HG03432 (cell line): ENCODE data around the gene HFE.
"Not testable (repeated sequence)": the region's sequence is repeated elsewhere in the genome, so short reads cannot be mapped to it uniquely, and the experiment has no call there.

ENCODE experiments used
- ATAC-seq: cut with Tn5 transposase; IDR thresholded peaks from one replicate; pipeline ENCODE4 v1.9.1; 2021; ENCODE audit warnings: mild to moderate bottlenecking, moderate library complexity; ENCODE audit not compliant: unreplicated experiment

Gene HFE, protein sequence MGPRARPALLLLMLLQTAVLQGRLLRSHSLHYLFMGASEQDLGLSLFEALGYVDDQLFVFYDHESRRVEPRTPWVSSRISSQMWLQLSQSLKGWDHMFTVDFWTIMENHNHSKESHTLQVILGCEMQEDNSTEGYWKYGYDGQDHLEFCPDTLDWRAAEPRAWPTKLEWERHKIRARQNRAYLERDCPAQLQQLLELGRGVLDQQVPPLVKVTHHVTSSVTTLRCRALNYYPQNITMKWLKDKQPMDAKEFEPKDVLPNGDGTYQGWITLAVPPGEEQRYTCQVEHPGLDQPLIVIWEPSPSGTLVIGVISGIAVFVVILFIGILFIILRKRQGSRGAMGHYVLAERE

DNA sequence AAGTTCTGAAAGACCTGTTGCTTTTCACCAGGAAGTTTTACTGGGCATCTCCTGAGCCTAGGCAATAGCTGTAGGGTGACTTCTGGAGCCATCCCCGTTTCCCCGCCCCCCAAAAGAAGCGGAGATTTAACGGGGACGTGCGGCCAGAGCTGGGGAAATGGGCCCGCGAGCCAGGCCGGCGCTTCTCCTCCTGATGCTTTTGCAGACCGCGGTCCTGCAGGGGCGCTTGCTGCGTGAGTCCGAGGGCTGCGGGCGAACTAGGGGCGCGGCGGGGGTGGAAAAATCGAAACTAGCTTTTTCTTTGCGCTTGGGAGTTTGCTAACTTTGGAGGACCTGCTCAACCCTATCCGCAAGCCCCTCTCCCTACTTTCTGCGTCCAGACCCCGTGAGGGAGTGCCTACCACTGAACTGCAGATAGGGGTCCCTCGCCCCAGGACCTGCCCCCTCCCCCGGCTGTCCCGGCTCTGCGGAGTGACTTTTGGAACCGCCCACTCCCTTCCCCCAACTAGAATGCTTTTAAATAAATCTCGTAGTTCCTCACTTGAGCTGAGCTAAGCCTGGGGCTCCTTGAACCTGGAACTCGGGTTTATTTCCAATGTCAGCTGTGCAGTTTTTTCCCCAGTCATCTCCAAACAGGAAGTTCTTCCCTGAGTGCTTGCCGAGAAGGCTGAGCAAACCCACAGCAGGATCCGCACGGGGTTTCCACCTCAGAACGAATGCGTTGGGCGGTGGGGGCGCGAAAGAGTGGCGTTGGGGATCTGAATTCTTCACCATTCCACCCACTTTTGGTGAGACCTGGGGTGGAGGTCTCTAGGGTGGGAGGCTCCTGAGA lies at the start of gene HFE:
Gene HFE, plus strand, starts transcription at position 146 of the 832 bp plus-strand sequence. Its CDS starts 12 bp downstream, at position 158.
- ATAC-seq = peak; percentile 43

DNA sequence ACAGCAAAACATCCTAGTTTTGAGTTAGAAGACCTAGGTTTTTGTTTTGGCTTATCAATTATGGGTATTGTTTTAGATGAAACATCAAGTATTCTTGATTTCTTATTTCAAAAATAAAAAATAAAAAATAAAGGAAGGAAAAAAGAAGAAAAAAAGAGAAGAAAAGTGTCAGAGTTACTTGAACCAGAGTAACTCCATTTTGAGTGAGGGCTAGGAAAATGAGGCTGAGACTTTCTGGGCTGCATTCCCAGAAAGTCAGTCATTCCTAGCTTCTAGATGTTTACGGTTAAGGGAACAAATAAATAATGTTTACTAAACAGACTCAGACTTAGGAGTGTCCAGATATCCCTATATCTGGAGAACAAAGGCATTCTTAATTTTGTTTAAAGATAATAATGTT lies 45.3 kb upstream of the HFE start:
- no peak for ATAC-seq

DNA sequence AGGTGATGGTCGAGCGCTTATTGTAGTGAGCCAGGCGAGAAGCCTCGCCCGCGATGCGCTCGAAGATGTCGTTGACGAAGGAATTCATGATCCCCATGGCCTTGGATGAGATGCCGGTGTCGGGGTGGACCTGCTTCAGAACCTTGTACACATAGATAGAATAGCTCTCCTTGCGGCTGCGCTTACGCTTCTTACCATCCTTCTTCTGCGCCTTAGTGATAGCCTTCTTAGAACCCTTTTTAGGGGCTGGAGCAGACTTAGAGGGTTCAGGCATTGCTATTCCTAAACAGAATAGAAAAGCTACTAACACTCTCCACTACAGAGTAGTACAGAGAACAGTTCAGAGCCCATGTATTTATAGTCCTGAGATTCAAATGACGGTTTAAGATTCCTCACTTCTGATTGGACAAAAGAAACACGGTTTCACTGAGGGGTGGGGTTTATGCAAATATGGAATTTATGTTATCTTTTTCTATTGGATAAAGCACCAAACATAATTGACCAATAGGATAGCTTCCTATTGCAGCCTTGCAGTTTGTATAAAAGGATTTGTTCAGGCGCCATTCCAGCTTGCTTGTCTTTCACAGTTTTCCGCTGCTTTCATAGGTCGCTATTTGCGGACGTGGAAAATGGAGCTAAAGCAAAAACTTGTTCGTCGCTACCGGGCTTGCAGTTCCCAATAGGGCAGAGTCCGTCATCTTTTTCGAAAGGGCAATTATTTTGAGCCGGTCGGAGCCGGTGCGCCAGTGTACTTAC lies 43.7 kb upstream of the HFE start:
- peak; percentile 67 for ATAC-seq

DNA sequence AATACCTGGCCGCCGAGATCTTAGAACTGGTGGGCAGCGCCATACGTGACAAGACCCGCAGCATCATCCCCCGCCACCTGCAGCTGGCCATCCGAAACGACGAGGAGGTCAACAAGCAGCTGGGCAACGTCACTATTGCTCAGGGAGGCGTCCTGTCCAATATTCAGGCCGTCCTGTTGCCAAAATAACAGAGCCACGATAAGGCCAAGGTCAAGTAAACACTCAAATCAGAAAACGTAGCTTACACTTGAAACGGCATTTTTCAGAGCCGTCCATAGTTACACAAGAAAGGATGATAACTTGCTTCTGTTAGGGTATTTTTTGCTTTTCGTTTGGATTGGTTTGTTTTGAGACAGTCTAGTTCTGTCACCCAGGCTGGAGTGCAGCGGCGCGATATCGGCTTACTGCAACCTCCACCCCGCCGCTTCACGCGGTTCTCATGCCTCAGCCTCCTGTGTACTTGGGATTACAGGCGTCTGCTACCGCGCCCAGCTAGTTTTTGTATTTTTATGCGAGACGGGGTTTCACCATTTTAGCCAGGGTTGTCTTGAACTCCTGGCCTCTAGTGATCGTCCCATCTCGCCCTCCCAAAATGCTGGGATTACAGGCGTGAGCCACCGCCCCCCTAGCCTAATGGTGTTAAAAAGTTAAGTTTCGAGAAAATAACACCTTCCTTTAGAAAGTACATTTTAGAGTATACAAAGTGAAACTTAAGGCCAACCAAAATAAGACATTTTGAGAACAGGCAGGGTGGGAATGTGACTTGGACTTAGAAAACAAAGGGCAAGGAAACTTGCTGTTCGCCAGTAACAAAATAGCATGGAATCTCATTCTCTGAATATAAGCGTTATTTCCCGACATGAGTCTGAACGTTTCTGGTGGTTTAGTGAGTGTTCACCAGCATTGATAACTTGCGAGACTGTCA lies 42.8 kb upstream of the HFE start:
- peak; percentile 28 for ATAC-seq

DNA sequence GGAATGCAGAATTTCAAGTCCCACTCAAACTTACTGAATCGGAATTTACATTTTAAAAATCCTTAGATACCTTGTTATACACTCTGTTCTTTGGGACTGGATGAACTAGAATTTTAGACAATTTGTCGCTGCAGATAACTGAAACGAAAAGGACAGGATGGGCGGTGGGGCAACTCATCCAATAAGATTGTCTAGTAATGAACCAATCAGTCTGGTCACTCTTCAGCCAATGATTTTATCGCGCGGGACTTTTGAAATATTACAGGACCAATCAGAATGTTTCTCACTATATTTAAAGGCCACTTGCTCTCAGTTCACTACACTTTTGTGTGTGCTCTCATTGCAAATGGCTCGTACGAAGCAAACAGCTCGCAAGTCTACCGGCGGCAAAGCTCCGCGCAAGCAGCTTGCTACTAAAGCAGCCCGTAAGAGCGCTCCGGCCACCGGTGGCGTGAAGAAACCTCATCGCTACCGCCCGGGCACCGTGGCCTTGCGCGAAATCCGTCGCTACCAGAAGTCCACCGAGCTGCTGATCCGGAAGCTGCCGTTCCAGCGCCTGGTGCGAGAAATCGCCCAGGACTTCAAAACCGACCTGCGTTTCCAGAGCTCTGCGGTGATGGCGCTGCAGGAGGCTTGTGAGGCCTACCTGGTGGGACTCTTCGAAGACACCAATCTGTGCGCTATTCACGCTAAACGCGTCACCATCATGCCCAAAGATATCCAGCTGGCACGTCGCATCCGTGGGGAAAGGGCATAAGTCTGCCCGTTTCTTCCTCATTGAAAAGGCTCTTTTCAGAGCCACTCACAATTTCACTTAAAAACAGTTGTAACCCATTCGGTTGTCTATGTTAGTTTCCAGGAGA lies 41.9 kb upstream of the HFE start:
- peak; percentile 45 for ATAC-seq

DNA sequence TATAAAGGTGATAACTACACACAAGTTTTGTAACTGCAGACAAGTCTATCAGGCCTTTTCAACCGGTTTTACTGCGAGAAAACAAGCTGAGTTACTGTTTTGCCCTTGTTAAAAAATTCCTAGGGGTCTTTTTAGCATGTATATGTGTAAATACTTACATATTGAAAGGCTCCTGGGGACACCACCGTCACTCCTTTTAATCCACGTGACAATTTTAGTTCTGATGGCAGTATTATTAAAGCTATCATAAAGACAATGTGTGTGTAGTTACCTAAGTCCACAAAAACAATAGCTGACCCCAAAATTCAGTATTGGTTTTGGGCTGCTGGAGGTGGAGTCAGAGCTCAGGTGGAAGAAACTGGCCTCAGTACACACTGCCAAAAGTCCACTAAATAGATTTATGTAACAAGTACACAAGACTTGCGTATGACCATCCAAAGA lies 41.3 kb upstream of the HFE start:
- ATAC-seq = no peak

DNA sequence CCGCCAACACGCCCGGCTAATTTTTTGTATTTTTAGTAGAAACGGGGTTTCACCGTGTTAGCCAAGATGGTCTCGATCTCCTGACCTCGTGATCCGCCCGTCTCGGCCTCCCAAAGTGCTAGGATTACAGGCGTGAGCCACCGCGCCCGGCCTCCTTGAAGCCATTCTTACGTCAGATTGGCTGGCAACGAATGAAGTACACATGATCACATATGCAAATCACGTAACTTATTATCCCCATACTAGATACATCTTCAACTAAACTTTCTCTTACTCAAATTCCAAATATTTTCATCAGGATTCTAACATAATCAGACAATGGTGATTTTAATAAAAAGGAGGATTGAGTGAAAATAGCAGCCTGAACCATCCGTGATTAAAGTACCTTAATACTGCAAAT lies 39.9 kb upstream of the HFE start:
- ATAC-seq = not testable (repeated sequence)

DNA sequence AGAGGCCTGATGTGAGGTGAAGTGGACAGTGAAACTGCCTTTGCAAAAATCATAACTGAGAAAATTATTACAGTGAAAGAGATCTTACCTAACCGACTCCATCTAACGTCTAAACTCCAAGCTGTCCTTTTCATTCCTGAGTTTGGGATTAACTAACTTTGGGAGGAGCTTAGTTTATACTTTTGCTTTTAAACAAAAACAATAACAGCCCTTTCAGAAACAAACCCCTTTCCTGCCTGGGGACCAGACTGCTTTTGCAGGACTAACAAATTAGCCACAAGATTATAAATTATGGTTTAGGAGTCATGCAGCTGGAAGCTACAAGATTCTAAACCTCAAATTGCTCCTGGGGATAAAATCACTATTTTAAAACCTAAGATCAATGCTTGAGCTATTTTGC lies 38.6 kb upstream of the HFE start:
- no peak for ATAC-seq

DNA sequence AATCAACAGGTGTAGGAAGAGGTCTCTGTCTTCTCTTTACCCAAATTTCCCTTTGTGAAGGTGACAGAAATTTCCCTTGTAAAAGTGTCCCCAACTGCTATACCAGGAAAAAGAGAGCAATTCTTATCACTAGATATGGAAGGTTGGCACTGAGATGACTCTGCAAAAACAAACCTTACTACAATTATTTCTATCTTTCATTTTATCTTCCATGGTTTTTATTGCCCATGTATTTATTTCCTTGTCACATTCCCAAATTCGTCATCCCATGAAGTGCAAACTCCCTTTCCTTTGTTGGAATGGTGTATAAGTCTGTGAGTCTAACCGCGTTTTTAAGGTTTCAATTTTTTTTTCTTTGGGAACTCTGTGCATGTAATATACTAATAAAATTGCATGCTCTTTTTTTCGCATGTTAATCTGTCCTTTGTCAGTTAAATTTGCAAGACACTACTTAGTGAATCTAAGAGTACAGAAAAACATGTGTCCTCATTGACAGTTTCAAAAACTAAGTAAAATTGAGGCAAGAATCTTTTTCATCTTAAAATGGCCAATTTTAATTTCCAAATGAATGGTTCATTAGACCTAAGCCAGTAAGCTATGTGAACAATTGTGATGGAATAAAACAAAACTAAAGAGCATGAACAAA lies 35.4 kb upstream of the HFE start:
- no peak for ATAC-seq

DNA sequence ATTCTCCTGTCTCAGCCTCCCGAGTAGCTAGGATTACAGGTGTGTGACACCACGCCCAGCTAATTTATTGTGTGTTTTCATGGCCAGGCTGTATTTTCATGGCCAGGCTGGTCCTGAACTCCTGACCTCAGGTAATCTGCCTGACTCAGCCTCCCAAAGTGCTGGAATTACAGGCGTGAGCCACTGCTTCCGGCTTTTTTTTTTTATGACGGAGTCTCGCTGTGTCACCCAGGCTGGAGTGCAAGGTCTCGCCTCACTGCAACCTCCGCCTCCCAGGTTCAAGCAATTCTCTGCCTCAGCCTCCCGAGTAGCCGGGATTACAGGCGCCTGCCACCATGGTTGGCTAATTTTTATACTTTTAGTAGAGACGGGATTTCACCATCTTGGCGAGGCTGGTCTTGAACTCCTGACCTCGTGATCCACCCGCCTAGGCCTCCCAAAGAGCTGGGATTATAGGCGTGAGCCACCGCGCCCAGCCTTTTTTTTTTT lies 34.4 kb upstream of the HFE start:
- ATAC-seq = not testable (repeated sequence)

DNA sequence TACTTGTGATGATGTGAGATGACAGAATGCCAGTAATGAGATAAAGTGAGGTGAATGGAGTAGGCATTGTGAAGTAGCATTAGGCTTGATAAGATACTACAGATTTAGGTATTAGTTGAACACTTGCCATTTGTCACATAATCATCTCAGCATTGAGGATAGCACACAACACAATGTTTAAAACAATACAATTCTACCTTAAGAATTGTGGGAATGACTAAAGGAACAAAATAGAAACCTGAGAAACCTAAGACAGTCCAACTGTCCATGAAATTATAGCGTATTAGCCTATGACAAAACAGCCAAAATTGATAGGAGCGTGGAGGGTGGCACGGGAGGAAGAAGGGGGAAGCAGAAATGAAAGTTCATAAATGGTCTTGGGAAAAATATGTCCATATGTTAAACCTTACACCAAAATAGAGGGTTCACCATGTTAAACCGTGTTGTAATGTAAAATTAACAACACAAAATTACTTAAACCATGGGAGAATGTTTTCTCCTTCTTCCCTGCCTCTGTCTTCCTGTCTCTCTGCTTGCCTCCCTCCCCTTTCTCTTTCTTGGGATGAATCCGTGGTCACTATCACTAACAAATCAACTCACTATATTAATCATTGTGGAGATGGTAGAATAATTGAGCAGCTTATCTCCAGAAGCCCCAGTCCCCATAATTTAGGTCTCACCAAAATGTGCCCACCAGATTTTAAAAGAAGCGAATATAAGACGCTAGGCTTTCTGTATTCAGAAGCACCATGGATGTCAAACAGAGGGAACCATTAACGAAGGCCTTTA lies 33.0 kb upstream of the HFE start:
- no peak for ATAC-seq

DNA sequence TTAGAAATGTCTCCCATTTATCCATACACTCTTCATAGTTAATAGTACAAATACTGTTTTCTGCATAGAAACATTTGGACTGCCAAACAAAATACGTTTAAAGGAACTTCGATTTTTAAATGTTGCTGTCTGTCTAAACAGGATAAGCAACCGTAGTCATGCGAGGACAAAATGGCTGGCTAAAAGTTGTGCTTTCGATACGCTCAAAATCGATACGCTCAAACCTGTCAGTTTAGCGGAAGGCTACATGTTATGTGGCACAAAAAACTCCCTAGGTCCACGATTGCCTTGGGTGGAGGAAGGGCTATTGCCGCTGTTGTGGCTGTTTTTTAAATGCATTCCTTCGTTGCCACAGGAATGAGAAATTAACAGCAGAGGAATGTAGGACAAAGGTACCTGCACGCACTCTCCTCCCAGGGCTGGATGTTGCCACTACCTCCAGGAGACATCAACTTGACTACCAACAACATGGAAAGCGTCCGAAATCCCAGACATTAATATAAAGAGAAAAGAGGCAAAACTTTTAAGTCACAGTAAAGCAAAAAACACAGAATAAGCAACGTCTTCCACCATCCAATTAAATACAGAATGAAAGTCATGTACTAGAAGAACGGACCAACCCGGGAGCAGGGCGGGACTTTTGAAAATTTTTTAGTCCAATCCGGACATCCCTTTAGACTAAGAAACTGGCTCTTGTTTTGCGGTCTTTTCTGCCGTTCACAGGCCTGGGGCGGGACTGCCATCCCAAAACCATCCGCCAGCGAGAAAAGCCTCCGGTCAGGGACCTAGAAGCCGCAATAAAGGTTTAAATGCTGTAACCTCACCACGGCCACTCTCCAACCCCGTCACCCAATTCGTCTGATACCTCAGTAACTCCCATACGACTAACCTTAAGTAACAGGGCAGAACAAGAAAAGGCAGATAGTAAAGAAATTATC lies 32.2 kb upstream of the HFE start:
- ATAC-seq = peak; percentile 57

DNA sequence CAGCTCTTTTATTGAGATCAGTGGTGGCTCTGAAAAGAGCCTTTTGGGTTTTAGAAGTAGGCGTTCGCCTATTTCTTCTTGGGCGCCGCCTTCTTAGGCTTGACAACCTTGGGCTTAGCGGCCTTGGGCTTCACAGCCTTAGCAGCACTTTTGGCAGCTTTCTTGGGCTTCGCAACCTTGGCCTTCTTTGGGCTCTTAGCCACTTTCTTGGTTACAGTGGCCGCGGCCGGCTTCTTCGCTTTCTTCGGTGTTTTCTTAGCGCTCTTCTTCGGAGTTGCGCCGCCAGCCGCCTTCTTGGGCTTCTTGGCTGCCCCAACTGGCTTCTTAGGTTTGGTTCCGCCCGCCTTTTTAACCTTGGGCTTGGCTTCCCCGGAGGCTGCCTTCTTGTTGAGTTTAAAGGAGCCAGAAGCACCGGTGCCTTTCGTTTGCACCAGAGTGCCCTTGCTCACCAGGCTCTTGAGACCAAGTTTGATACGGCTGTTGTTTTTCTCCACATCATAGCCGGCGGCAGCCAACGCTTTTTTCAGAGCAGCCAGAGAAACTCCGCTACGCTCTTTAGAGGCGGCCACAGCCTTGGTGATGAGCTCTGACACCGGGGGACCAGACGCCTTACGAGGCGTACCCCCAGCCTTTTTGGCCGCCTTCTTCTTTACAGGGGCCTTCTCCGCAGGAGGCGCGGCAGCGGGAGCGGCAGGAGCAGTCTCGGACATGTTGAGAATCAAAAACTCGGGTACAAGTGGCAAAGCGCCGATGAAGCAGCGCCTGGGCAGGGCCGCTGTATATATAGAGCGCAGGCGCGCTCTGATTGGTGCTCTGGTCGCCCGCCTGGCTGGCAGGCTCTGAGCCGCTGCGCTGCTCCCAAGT lies 31.3 kb upstream of the HFE start:
- ATAC-seq = peak; percentile 74

DNA sequence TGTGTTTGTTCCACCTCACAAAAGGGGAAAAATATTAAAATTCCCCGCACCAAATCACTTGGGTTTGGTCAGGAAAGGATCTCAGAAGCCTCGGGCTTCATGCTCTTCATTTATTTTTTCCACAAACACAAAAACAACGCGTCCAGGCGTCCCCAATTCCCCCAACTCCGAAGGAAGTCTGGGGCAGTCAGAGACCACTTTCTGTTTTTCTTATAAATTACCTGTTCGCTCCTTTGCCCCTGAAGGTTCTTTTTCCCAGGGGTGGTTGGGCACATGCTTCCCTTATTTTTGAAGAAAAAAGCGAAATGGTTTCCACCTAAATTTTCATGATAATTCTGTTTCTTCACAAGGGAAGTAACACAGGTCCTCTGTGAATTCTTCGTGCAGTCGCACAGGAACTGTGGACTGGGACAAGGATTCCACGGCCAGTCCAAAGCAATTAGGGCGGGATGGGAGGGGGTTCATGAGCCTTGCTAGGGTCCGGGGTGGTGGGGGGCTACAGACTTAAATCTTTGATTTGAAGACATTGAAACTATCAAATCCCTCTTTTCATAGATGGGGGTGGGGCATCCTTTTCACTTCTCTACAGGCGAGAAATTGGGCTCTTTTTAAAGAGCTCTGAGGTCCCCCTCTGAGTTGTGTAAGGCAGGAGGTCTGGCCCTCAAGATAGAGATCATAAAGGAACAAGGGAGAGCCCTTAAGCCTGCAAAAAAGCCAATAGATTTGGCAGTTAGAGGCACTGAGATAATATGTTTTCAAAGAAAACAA lies 30.5 kb upstream of the HFE start:
- peak; percentile 0 for ATAC-seq

DNA sequence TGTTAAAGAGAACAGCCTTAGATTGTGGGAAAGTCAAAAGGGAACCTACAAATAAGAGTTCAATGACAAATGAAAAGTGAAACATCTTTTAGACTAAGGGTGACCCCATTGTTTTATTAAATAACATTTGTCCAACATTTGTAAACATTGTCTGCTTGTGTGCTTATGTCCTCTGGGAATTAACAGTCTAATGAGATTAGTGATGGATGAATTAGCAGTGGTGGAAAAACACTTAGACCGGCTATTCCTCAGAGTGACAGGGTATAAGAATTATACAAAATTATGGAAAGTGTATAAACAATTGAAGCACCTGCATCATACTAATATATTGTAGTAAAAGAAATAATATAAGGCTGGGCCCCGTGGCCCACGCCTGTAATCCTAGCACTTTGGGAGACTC lies 29.3 kb upstream of the HFE start:
- ATAC-seq = no peak
